Breast epithelium (tissue), 4 donors: ENCODE measurements around the gene COL4A5. TPM values are rescaled to one million over a fixed set of nuclear protein-coding genes. Genes with fewer than 3 reads are reported as not detected.

Experiments
- DNase-seq, 2 donors: peaks; one replicate each; pipeline ENCODE4 v3.0.0-alpha.2; 2019; ENCODE audit warnings: low spot score in 2 of 2
- H3K27ac ChIP-seq, 2 donors: fragments of 200-600 bp; sonication (generic) in 1 of 2; one replicate each; pipeline ENCODE4 v1.5.1; 2016 to 2019; ENCODE audit warnings: mild to moderate bottlenecking in 1 of 2
- H3K27me3 ChIP-seq, 2 donors: fragments of 200-600 bp; sonication (generic) in 1 of 2; one replicate each; pipeline versions ENCODE4 v1.5.1 to v1.6.0; 2017 to 2019; ENCODE audit warnings: control low read depth in 1 of 2, mild to moderate bottlenecking in 1 of 2
- H3K36me3 ChIP-seq: fragments of 200-600 bp; one replicate; pipeline ENCODE4 v1.5.1; 2019
- H3K4me1 ChIP-seq, 2 donors: fragments of 200-600 bp; sonication (generic); one replicate each; pipeline ENCODE4 v1.5.1; 2016 to 2019; ENCODE audit warnings: control low read depth in 1 of 2
- H3K4me3 ChIP-seq, 3 donors: fragments of 200-600 bp; sonication (generic); 1 replicate in 2 of 3; 2 replicates in 1 of 3; pipeline ENCODE4 v1.5.1; 2016 to 2019; ENCODE audit warnings: mild to moderate bottlenecking in 3 of 3, moderate library complexity in 2 of 3
- H3K9me3 ChIP-seq, 2 donors: fragments of 200-600 bp; sonication (generic) in 1 of 2; one replicate each; pipeline ENCODE4 v1.5.1; 2016 to 2019; ENCODE audit warnings: control low read depth in 1 of 2
- POLR2A ChIP-seq: fragments of 450-650 bp; IDR thresholded peaks from one replicate; pipeline ENCODE4 v1.6.1; 2016; ENCODE audit warnings: antibody characterized with exemption, mild to moderate bottlenecking, moderate library complexity
- POLR2AphosphoS5 ChIP-seq, 3 donors: sonication (generic); formaldehyde crosslinking; IDR thresholded peaks; one replicate each; pipeline ENCODE4 v1.6.1; 2017; ENCODE audit warnings: antibody characterized with exemption in 3 of 3
- intact Hi-C: fragments of 100-400 bp; cut with DNase I; formaldehyde crosslinking; loops from one replicate; pipeline ENCODE4 v1.15.1; 2023; ENCODE audit warnings: low total_unique reads
- total RNA-seq, 3 donors: library from RNA; depleted of rRNA; stranded (reverse); fragments of >200 nt; gene quantifications; one replicate each; pipeline ENCODE4 v1.1.0, GENCODE V29; 2016
- TF ChIP-seq, protein P1 (sequence below), 3 donors: fragments of 450-650 bp; IDR thresholded peaks; one replicate each; pipeline ENCODE4 v1.5.1; 2016 to 2017; ENCODE audit warnings: antibody characterized with exemption in 3 of 3, mild to moderate bottlenecking in 3 of 3, moderate library complexity in 3 of 3

The COL4A5 gene
- total RNA-seq, 3 donors from 2014 or later = 13.6 to 88.1 (median 75.1) TPM

DNA sequence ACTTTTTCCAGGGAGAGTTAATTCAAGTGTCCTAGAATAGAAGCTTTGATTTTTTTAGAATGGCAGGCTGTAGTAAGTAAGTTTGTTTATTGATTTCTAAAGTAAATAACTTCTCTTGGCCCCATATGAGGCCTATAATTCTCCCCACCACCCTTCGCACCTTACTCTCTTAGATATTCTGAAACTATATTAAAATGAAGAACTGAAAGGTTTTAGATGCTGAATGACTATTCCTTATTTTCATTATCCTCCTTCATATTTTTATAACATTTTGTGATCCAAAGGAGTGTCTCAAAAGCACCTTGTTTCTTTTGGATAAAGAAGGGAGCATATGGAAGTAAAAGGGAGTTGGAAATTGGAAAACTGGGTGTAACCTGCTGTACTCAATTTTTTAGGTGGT is 226.5 kb downstream of the COL4A5 start:
- no peak for DNase-seq
- Histone ChIP-seq H3K27ac (no peak overlapping the region), H3K4me3 (no peak overlapping the region), H3K4me1 (no peaks in the 10 kb centered on the region), H3K27me3 (peaks cover 0 to 22% of the 10 kb centered on the region in 2 donors), H3K9me3 (no peaks in the 10 kb centered on the region), H3K36me3 (no peaks in the 10 kb centered on the region)
- TF ChIP-seq POLR2AphosphoS5 (IDR thresholded peaks at IDR 0.05) (no peak), POLR2A (no peak)
- TF ChIP-seq, protein P1, sequence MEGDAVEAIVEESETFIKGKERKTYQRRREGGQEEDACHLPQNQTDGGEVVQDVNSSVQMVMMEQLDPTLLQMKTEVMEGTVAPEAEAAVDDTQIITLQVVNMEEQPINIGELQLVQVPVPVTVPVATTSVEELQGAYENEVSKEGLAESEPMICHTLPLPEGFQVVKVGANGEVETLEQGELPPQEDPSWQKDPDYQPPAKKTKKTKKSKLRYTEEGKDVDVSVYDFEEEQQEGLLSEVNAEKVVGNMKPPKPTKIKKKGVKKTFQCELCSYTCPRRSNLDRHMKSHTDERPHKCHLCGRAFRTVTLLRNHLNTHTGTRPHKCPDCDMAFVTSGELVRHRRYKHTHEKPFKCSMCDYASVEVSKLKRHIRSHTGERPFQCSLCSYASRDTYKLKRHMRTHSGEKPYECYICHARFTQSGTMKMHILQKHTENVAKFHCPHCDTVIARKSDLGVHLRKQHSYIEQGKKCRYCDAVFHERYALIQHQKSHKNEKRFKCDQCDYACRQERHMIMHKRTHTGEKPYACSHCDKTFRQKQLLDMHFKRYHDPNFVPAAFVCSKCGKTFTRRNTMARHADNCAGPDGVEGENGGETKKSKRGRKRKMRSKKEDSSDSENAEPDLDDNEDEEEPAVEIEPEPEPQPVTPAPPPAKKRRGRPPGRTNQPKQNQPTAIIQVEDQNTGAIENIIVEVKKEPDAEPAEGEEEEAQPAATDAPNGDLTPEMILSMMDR (IDR thresholded peaks at IDR 0.05) = no peak
- intact Hi-C loops = no loop called here

GRCh38 chrX:108671526-108671925 is 231.9 kb downstream of the COL4A5 start:
- H3K27me3 ChIP-seq = peaks cover 0 to 28% of the 10 kb centered on the region in 2 donors
- H3K27ac ChIP-seq = no peak overlapping the region
- no peak overlapping the region for H3K4me3 ChIP-seq
- H3K36me3 ChIP-seq = no peaks in the 10 kb centered on the region
- TF ChIP-seq POLR2AphosphoS5 (IDR thresholded peaks at IDR 0.05) (no peak), POLR2A (no peak)
- TF ChIP-seq, protein P1 (IDR thresholded peaks at IDR 0.05) = no peak
- H3K9me3 ChIP-seq = no peaks in the 10 kb centered on the region
- intact Hi-C loops = no loop called here
- H3K4me1 ChIP-seq = no peaks in the 10 kb centered on the region
- DNase-seq = no peak

DNA sequence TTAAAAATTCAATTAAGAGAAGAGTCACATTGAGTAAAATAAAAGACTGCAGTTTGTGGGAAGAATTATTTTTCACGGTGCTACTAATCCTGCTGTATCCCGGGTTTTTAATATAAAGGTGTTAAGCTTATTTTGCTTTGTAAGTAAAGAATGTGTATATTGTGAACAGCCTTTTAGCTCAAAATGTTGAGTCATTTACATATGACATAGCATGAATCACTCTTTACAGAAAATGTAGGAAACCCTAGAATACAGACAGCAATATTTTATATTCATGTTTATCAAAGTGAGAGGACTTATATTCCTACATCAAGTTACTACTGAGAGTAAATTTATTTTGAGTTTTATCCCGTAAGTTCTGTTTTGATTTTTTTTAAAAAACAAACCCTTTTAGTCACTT is 257.1 kb downstream of the COL4A5 start:
- intact Hi-C loops = no loop called here
- TF ChIP-seq, protein P1 (IDR thresholded peaks at IDR 0.05) = no peak
- TF ChIP-seq POLR2AphosphoS5 (IDR thresholded peaks at IDR 0.05) = no peak
- no peak for TF ChIP-seq POLR2A
- Histone ChIP-seq H3K27me3 (peaks cover 0 to 38% of the 10 kb centered on the region in 2 donors), H3K9me3 (no peaks in the 10 kb centered on the region), H3K4me3 (no peak overlapping the region), H3K36me3 (no peaks in the 10 kb centered on the region), H3K4me1 (no peaks in the 10 kb centered on the region), H3K27ac (no peak overlapping the region)
- DNase-seq = no peak

GRCh38 chrX:108699368-108699767 is 259.7 kb downstream of the COL4A5 start:
- Histone ChIP-seq H3K4me3 (no peak overlapping the region), H3K9me3 (no peaks in the 10 kb centered on the region), H3K27ac (no peak overlapping the region), H3K36me3 (no peaks in the 10 kb centered on the region), H3K4me1 (no peaks in the 10 kb centered on the region), H3K27me3 (peaks cover 0 to 45% of the 10 kb centered on the region in 2 donors)
- no peak for TF ChIP-seq POLR2AphosphoS5 (IDR thresholded peaks at IDR 0.05)
- TF ChIP-seq, protein P1 (IDR thresholded peaks at IDR 0.05) = peak in 1 of 3 donors; percentile 20
- no peak for DNase-seq
- intact Hi-C loops = no loop called here

DNA sequence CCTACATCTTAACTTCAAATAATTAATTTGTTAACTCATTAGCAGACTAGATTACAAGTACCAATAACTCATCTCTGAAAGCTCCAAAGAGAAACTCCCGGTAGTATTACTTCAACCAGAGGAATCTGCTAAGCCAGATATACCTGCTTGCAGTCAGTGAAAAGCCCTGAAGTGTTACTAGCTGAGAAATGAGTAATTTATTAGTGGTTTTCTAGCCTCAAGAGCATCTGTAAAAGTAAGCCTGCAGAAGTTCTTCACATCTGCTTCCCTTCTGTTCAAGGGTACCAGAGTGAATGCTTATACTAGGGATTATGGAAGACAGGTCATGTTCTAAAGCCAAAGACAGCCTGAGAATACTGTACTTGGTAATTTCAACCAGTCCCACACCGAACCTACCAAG is 262.0 kb downstream of the COL4A5 start:
- H3K36me3 ChIP-seq = no peaks in the 10 kb centered on the region
- no peak overlapping the region for H3K4me3 ChIP-seq
- H3K27me3 ChIP-seq = peaks cover 0 to 36% of the 10 kb centered on the region in 2 donors
- intact Hi-C loops = no loop called here
- H3K4me1 ChIP-seq = no peaks in the 10 kb centered on the region
- DNase-seq = no peak
- no peak overlapping the region for H3K27ac ChIP-seq
- TF ChIP-seq, protein P1 (IDR thresholded peaks at IDR 0.05) = no peak
- no peak for TF ChIP-seq POLR2AphosphoS5 (IDR thresholded peaks at IDR 0.05)
- no peak for TF ChIP-seq POLR2A
- no peaks in the 10 kb centered on the region for H3K9me3 ChIP-seq
